GM12874 (cell line): ENCODE data around the gene SH2D3A.

Experiments
- TF ChIP-seq, protein P1 (sequence below): IDR thresholded peaks from 2 replicates; pipeline ENCODE4 v1.5.1; 2011; ENCODE audit warnings: low read depth, mild to moderate bottlenecking, control low read depth, low read length, moderate library complexity; ENCODE audit not compliant: insufficient read depth

SH2D3A gene

DNA sequence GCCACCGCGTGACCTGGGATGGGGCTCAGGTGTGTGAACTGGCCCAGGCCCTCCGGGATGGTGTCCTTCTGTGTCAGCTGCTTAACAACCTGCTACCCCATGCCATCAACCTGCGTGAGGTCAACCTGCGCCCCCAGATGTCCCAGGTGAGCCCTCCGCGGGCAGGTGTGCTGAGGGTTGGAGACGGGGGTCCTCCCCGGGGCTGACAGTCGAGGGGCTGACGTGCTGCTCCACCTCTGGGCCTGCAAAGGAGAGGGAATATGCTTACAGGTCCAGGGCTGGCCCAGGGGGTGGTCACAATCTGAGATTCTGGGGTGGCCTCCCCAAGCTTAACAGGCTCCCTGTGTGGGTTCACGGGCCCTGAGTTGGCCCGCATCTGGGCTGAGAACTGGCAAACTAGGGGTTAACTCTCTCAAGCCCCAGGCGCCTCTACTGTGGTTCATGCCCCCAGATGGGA lies 5.7 kb upstream of the SH2D3A start:
- TF ChIP-seq, protein P1, sequence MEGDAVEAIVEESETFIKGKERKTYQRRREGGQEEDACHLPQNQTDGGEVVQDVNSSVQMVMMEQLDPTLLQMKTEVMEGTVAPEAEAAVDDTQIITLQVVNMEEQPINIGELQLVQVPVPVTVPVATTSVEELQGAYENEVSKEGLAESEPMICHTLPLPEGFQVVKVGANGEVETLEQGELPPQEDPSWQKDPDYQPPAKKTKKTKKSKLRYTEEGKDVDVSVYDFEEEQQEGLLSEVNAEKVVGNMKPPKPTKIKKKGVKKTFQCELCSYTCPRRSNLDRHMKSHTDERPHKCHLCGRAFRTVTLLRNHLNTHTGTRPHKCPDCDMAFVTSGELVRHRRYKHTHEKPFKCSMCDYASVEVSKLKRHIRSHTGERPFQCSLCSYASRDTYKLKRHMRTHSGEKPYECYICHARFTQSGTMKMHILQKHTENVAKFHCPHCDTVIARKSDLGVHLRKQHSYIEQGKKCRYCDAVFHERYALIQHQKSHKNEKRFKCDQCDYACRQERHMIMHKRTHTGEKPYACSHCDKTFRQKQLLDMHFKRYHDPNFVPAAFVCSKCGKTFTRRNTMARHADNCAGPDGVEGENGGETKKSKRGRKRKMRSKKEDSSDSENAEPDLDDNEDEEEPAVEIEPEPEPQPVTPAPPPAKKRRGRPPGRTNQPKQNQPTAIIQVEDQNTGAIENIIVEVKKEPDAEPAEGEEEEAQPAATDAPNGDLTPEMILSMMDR, result no peak

DNA sequence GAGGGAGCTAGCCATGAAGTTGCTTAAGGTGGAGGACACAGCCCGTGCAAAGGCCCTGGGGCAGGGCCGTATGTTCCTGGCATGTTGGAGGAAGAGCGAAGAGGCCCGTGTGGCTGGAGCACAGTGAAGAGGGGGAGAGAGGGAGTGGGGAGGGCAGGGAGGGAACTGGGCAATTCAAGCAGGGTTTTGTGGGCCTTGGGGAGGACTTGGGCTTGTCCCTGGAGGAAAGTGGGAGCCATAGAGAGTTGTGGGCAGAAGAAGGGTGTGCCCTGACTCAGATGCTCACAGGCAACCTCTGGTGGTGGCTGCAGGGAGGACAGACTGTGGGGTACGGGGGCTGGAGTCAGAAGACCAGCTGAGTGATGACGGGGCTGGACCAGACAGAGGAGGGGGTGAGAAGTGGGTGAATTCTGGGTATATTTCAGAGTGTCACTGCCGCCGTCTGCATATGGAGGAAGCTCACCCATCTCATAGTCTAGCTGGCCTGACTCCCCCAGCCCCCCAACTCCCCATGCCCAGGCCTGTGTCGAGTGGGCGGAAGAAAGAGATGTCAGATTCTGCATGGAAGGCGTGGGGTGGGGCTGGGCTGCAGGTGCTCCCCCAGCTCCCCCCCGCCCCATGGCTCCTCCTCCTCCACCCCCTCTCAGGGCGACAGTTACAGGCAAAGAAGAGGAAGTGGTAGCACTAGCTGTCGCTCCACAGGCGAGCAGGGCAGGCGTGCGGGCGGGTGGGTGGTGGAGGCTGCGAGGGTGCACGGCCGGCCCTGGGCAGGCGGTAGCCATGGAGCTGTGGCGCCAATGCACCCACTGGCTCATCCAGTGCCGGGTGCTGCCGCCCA lies 5.0 kb upstream of the SH2D3A start, which contains the start of gene VAV1:
VAV1 (plus strand) TSS at position 681 of the 838 bp plus-strand sequence; CDS start at position 781, 100 bp downstream.
- TF ChIP-seq, protein P1, result peak; percentile 79

DNA sequence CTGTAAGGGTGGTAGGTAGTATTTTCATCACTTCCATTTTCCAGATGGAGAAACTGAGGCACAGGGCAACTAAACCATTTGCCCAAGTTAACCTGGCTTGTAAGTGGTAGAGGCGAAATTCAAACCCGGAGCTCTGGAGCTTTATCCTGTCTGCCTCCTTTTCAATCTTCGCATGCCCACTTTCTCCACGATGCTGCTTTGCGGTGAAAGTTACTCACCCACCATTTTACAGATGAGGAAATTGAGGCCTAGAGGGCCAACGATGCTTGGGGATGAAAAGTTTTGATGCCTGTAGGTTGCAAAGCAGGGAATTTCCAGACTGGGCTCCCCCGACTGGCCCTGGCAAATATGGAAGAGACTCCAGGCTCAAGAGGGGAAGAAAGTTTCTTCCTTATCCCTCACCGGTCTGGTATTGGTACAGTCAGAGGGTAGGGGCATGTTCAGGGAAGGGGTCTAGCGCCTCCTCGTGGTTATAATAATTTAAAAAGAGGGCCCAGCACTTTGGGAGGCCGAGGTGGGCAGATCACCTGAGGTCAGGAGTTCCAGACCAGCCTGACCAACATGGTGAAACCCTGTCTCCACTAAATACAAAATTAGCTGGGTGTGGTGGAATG lies 1.9 kb upstream of the SH2D3A start:
- TF ChIP-seq, protein P1, result peak; percentile 24; the same call in 1 of the 2 replicates

DNA sequence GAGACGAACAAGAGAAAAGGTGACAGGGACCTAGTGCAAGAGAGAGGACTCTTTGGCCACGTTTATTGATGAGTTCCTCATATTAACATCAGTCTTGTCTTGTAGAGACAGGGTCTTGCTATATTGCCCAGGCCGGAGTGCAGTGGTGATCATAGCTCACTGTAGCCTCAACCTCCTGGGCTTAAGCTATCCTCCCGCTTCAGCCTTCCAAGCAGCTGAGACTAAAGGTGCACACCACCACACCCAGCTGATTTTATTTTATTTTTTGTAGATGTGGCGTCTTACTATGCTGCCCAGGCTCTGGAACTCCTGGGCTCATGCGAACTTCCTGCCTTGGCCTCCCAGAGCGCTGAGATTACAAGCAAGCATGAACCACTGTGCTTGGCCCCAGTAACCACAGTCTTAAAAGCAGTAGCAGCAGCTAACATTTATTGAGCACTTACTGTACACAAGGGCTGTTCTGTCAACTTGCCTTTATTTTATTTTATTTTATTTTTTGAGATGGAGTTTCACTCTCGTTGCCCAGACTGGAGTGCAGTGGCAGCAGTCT lies 1.1 kb upstream of the SH2D3A start:
- TF ChIP-seq, protein P1, result no peak

DNA sequence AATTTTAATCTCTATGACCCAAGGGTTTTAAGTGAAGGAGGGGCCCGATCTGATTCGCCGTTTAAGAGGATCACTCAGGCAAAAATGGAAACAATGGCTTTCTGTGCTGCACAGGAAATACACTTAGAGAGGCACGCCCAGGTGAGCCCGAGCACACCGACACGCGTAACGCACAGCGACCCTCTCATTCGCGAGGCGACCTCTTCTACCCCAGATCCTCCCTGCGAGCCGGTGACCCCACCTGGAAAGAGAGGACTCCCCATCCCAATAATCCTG lies 216 bp downstream of the SH2D3A start:
- TF ChIP-seq, protein P1, result no peak

DNA sequence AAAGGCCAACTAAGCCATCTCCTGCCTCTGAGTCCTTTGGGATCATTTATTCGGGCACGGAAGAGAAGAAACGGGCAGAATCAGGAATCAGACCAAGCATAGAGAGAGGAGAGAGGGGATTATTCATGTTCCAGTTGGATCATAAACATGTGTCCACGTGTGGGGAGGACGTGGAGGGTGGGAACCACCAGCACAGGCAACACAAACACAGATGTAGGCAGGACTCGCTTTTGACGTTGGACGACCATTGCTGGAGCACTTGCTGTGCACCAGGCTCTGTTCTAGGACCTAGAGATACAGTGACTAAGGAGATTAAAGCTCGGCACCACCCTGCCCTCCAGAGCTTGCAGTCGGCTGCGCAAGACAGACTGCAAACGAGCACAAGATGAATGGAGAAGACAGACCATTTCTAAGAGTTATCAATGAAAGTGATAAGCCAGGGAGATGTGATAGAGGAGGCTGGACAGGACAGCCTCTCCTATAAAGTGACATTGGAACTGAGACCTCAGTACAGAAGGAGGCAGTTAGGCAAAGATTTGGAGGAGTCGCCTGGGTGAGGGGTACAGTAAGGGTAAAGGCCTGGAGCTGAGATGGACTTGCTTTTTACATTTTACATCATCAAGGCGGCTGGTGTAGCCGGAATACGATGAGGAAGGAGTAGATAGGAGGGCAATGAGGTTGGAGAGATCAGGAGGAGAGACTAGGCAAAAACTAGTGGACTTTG lies 716 bp downstream of the SH2D3A start:
- TF ChIP-seq, protein P1, result no peak
